ENCODE data around the gene TBX5. TPM values are rescaled to one million over a fixed set of nuclear protein-coding genes. Genes with fewer than 3 reads are reported as not detected.

The TBX5 gene
- not detected in 2 replicates for total RNA-seq
- long read RNA-seq = 0 reads

- no peak for TF ChIP-seq CTCF (IDR thresholded peaks at IDR 0.05)
- H3K4me3 Mint-ChIP-seq (ENCODE audit: unreplicated experiment) = no peak within 1 kb of the TSS
- H3K9me3 Mint-ChIP-seq (ENCODE audit: unreplicated experiment) = no peaks in the 10 kb centered on the region
- peaks cover 97% of the 10 kb centered on the region for H3K27me3 Mint-ChIP-seq (ENCODE audit: unreplicated experiment)
- H3K36me3 Mint-ChIP-seq (ENCODE audit: unreplicated experiment) = peaks cover 2% of the 10 kb centered on the region
- H3K27ac Mint-ChIP-seq (ENCODE audit: unreplicated experiment) = no peak within 1 kb of the TSS
- DNase-seq (ENCODE audit: extremely low spot score, unreplicated experiment) = no peak
- peaks cover 18% of the 10 kb centered on the region for H3K4me1 Mint-ChIP-seq (ENCODE audit: unreplicated experiment)
Observed at GRCh38 chr12:114405519-114406271, at the start of gene TBX5. TBX5 (minus strand) TSS chr12:114406144; CDS start chr12:114403898, 2,246 bp downstream.

- Mint-ChIP-seq H3K27ac (ENCODE audit: unreplicated experiment) (no peak overlapping the region), H3K27me3 (ENCODE audit: unreplicated experiment) (peaks cover 26% of the 10 kb centered on the region), H3K9me3 (ENCODE audit: unreplicated experiment) (no peaks in the 10 kb centered on the region), H3K4me1 (ENCODE audit: unreplicated experiment) (no peaks in the 10 kb centered on the region), H3K4me3 (ENCODE audit: unreplicated experiment) (no peak overlapping the region), H3K36me3 (ENCODE audit: unreplicated experiment) (no peaks in the 10 kb centered on the region)
- no peak for TF ChIP-seq CTCF (IDR thresholded peaks at IDR 0.05)
- DNase-seq (ENCODE audit: extremely low spot score, unreplicated experiment) = no peak
Observed at GRCh38 chr12:114451657-114452056, 45.7 kb upstream of the TBX5 start.

- Mint-ChIP-seq H3K36me3 (ENCODE audit: unreplicated experiment) (no peaks in the 10 kb centered on the region), H3K4me3 (ENCODE audit: unreplicated experiment) (no peak overlapping the region), H3K4me1 (ENCODE audit: unreplicated experiment) (no peaks in the 10 kb centered on the region), H3K27ac (ENCODE audit: unreplicated experiment) (no peak overlapping the region), H3K27me3 (ENCODE audit: unreplicated experiment) (peaks cover 35% of the 10 kb centered on the region), H3K9me3 (ENCODE audit: unreplicated experiment) (no peaks in the 10 kb centered on the region)
- DNase-seq (ENCODE audit: extremely low spot score, unreplicated experiment) = no peak
- TF ChIP-seq CTCF (IDR thresholded peaks at IDR 0.05) = no peak
Observed at GRCh38 chr12:114450515-114451300, 44.8 kb upstream of the TBX5 start.

- Mint-ChIP-seq H3K4me1 (ENCODE audit: unreplicated experiment) (no peaks in the 10 kb centered on the region), H3K36me3 (ENCODE audit: unreplicated experiment) (no peaks in the 10 kb centered on the region), H3K27me3 (ENCODE audit: unreplicated experiment) (peaks cover 41% of the 10 kb centered on the region), H3K27ac (ENCODE audit: unreplicated experiment) (no peak overlapping the region), H3K4me3 (ENCODE audit: unreplicated experiment) (no peak overlapping the region), H3K9me3 (ENCODE audit: unreplicated experiment) (no peaks in the 10 kb centered on the region)
- no peak for DNase-seq (ENCODE audit: extremely low spot score, unreplicated experiment)
- TF ChIP-seq CTCF (IDR thresholded peaks at IDR 0.05) = no peak
Observed at GRCh38 chr12:114450019-114450418, 44.1 kb upstream of the TBX5 start.

GRCh38 chr12:114448618-114448933, 42.6 kb upstream of the TBX5 start:
- TF ChIP-seq CTCF (IDR thresholded peaks at IDR 0.05) = no peak
- no peak for DNase-seq (ENCODE audit: extremely low spot score, unreplicated experiment)
- no peaks in the 10 kb centered on the region for H3K36me3 Mint-ChIP-seq (ENCODE audit: unreplicated experiment)
- no peaks in the 10 kb centered on the region for H3K9me3 Mint-ChIP-seq (ENCODE audit: unreplicated experiment)
- no peak overlapping the region for H3K27ac Mint-ChIP-seq (ENCODE audit: unreplicated experiment)
- H3K4me1 Mint-ChIP-seq (ENCODE audit: unreplicated experiment) = no peaks in the 10 kb centered on the region
- peaks cover 56% of the 10 kb centered on the region for H3K27me3 Mint-ChIP-seq (ENCODE audit: unreplicated experiment)
- no peak overlapping the region for H3K4me3 Mint-ChIP-seq (ENCODE audit: unreplicated experiment)

Measured in osteocyte (in vitro differentiated cells).